Spleen (tissue), 7 donors: Measurements from ENCODE around the gene ALK.

Experiments
- POLR2A ChIP-seq, 3 donors: fragments of 450-650 bp; IDR thresholded peaks; one replicate each; pipeline ENCODE4 v1.5.1; 2017; ENCODE audit warnings: antibody characterized with exemption in 3 of 3, mild to moderate bottlenecking in 1 of 3
- TF ChIP-seq, protein P1 (sequence below), 11 experiments: fragments of 200-600 bp in 7 of 11; fragments of 450-650 bp in 4 of 11; sonication (generic) in 4 of 11; IDR thresholded peaks in 8 of 11; conservative IDR thresholded peaks in 3 of 11; 1 replicate in 7 of 11; 2 replicates in 4 of 11; pipeline versions ENCODE4 v1.4.0 to v1.8.0; 2016 to 2021; ENCODE audit warnings: antibody characterized with exemption in 11 of 11, inconsistent platforms in 4 of 11, mild to moderate bottlenecking in 1 of 11
- donor health status: DM: no; HTN: no; CAD: no; lungs with moderate emphysema.
- donor health status: DM: no; HTN: no; CAD: no.
- donor health status: DM: no; HTN: no; CAD: no.

DNA sequence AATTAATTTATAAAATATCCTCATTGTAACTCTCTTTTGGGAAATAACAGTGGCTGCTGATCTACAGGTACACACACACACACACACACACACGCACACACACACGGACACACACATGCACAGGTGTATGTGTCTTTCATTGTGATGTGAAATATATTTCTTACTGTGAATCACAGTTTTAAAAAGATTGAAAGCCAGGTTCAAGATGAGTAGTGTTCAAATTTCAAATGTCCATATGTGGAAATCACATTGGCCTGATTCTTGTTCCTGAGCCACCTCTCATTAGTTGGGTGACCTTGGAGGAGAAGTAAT is 372.4 kb downstream of the ALK start:
- TF ChIP-seq, protein P1, sequence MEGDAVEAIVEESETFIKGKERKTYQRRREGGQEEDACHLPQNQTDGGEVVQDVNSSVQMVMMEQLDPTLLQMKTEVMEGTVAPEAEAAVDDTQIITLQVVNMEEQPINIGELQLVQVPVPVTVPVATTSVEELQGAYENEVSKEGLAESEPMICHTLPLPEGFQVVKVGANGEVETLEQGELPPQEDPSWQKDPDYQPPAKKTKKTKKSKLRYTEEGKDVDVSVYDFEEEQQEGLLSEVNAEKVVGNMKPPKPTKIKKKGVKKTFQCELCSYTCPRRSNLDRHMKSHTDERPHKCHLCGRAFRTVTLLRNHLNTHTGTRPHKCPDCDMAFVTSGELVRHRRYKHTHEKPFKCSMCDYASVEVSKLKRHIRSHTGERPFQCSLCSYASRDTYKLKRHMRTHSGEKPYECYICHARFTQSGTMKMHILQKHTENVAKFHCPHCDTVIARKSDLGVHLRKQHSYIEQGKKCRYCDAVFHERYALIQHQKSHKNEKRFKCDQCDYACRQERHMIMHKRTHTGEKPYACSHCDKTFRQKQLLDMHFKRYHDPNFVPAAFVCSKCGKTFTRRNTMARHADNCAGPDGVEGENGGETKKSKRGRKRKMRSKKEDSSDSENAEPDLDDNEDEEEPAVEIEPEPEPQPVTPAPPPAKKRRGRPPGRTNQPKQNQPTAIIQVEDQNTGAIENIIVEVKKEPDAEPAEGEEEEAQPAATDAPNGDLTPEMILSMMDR (IDR thresholded peaks at IDR 0.05 in 8 of 11, conservative IDR thresholded peaks at IDR 0.05 in 3 of 11), result no peak
- TF ChIP-seq POLR2A (IDR thresholded peaks at IDR 0.05), result no peak
